Fibroblast of the aortic adventitia (primary cell): Measurements from ENCODE around the gene BEGAIN. TPM values are rescaled to one million over a fixed set of nuclear protein-coding genes. Genes with fewer than 3 reads are reported as not detected.

Experiments
- DNase-seq: peaks from one replicate; pipeline ENCODE4 v3.0.0-alpha.2; 2010; ENCODE audit warnings: low read depth
- H3K4me3 ChIP-seq: 2 replicates; pipeline ENCODE4 v1.5.1; 2011; ENCODE audit warnings: low read depth, mild to moderate bottlenecking, control low read depth, low read length, moderate library complexity
- total RNA-seq: library from RNA; depleted of rRNA; stranded (reverse); fragments of >200 nt; gene quantifications from 2 replicates; pipeline ENCODE4 v1.2.3, GENCODE V29; 2012; ENCODE audit warnings: low replicate concordance
- TF ChIP-seq, protein P1 (sequence below): IDR thresholded peaks from 2 replicates; pipeline ENCODE4 v1.5.1; 2011; ENCODE audit warnings: mild to moderate bottlenecking, low read length, control low read depth, inconsistent platforms; ENCODE audit not compliant: insufficient read depth

The BEGAIN gene
- total RNA-seq, 1 donor, result 0.18 TPM

DNA sequence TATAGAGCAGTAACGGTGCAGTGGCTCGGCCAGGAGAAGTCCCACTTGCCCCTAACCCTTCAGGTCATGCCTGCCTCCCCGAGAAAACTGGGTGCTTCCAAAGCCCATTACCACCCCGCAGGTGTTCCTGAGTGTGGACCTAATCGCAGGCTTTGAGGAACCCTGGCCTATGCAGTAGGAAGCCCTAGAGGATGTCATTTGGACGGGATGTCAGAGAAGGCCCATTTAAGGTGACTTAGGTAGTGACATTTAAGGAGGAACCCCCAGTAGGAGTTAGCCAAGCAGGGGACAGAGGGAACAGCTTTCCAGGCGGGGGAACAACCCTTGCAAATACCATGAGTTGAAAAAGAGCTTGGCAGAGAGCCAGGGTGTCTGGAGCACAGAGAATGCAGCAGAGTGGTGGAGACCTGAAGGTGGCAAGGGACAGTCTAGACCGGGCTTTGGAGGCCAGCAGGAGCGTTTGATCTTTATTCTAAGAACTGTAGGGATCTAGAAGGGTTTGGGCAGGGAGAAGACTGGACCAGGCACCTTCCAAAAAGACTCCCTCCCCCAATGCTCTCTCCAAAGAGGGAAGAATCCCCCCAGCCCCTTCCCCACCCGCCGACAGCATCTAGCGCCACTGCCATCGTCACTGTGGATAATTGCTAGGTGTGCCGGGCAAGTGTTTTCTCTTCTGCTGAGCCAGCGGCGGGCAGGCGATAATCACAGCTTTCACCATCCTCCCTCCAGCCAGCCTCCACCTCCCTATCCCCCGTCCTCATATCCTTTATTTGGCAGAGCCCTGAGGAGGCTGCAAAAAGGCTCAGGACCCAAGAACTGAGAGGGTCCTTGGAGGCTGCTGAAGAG, 33.3 kb upstream of the BEGAIN start:
- H3K4me3 ChIP-seq, result no peak overlapping the region
- TF ChIP-seq, protein P1, sequence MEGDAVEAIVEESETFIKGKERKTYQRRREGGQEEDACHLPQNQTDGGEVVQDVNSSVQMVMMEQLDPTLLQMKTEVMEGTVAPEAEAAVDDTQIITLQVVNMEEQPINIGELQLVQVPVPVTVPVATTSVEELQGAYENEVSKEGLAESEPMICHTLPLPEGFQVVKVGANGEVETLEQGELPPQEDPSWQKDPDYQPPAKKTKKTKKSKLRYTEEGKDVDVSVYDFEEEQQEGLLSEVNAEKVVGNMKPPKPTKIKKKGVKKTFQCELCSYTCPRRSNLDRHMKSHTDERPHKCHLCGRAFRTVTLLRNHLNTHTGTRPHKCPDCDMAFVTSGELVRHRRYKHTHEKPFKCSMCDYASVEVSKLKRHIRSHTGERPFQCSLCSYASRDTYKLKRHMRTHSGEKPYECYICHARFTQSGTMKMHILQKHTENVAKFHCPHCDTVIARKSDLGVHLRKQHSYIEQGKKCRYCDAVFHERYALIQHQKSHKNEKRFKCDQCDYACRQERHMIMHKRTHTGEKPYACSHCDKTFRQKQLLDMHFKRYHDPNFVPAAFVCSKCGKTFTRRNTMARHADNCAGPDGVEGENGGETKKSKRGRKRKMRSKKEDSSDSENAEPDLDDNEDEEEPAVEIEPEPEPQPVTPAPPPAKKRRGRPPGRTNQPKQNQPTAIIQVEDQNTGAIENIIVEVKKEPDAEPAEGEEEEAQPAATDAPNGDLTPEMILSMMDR, result no peak
- no peak for DNase-seq

DNA sequence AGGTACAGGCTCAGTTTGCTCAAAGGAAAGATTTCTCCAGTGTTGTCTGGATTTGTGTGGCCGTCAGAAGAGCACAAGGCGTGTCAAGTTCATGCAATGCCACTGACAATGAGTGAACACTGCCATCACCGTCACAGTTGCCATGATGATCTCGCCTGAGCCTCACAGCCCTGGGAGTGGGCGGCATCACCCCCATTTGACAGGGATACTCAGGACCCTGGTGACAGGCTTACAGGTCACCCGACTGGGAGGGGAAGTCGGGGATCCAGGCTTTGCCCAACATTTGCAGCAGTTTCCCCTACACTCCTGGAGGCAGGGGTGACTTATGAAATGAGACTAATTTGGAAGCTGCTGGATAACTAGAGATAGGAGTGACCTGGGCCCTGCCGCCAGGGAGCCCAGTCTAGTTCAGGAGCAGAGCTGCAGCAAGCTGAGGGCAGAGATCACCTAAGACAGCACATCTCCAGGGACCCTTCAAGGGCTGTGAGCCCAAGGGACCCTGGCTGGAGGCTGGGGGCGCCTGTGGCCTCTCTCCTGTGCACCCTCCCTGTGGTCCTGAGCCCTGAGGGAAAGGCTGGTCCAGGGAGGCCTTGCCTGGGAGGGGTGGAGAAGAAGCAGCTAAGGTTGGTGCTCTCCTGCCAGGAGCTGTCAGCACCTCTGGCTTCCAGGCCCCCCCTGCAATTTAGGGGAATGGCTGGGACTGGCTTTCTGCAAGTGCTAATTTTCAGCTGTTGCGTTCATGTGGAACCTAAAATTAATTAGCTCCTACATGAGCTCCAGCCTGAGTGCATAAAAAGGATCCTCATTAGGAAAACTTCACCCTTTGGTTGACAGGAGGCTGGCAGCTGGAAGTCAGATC, 32.4 kb upstream of the BEGAIN start:
- TF ChIP-seq, protein P1, result no peak
- no peak overlapping the region for H3K4me3 ChIP-seq
- DNase-seq, result no peak

DNA sequence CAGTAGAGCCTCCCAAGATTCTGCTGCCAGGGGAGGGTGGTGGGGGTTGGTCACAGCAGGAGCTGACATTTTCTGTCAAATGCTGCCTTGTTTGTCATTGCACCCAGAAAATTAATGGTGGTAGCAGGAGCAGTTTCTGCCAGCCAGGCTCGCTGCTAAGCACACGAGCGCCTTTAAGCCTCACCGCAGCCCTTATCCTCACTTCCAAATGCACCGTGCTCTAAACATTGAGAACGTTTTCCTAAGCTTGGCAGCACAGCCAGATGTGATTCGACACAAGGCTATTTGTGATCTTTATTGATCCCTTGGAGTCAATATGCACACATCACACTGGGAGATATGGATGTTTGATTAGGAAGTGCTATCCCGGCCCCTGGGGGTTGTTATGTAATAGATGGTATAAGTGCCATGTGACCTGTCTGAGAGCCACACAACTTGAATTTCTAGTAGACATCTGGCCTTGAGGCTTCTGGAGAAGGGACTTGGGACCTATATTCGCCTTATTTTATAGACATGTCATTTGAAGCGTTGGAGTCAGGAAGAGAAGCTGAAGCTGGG, 31.6 kb upstream of the BEGAIN start:
- TF ChIP-seq, protein P1, result no peak
- DNase-seq, result no peak
- no peak overlapping the region for H3K4me3 ChIP-seq

- H3K4me3 ChIP-seq, result no peak overlapping the region
- DNase-seq, result no peak
- TF ChIP-seq, protein P1, result no peak
These were observed 31.1 kb upstream of the BEGAIN start for GRCh38 chr14:100618318-100618693.

DNA sequence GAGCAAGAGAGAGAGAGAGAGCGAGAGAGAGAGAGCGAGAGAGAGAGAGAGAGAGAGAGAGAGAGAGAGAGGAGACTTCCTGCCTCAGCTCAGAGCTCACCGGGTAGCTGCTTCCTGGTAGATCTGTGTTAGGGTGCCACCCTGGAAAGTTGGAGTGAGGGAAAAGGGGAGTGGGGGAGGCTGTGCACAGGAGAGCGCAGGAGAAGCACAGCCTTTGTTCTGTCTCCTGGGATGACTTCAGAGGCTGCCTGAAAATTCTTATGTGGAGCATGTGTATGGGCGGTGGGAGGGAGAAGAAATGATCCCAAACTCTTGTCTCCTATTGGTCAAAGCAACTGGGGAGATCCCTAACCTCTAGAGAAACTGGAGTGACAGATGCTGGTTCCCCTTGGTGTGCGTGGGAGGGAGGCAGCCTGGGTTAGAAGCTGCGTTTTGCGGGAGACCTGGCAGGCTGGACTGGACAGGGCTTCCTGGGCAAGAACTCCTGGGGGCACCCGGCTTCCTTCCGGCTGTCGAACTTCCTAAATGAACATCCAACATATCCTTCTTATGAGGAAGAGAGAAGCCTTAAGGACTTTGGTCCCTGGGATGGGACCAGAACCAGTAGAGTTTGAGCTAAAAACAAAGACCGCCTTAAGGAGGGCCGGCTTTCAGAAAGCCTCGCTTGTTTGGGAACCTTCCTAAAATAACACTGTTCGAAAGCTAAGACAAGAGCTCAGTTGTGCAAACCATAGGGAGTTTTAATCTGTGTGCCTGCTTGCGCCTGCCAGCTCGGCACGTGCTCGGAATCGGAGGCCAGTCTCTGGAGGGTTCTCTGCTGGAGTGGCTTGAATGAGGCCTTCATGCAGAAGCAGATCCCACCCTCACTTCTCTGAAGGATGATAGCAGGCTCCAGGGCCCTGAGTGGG, 30.4 kb upstream of the BEGAIN start:
- TF ChIP-seq, protein P1, result no peak
- peak; percentile 67 for DNase-seq
- no peak overlapping the region for H3K4me3 ChIP-seq

GRCh38 chr14:100616854-100617409, 29.7 kb upstream of the BEGAIN start:
- DNase-seq, result no peak
- TF ChIP-seq, protein P1, result no peak
- no peak overlapping the region for H3K4me3 ChIP-seq
